Measurements from ENCODE around the gene CLPSL2.

DNA sequence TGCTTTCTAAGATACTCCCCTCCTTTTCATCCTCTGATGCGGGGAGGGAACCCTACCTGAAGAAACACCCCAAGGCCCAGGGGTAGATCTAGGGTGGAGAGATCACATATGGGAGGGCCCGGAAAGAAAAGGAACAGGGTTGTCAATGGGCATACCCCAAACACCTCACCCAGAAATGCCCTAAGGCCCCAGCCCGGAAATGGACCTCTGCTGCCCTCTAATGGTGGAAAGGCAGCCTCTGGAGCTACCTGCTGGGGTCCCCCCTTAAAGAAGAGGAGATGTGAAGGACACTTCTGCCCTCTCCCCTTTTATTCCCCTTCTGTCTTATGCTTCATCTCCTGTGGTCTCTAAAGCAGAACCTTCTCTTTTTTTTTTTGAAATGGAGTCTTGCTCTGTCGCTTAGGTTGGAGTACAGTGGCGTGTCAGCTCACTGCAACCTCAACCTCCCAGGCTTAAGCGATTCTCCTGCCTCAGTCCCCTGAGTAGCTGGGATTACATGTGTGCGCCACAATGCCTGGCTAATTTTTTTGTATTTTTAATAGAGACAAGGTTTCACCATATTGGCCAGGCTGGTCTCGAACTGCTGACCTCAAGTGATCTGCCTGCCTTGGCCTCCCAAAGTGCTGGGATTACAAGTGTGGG, 40.0 kb upstream of the CLPSL2 start:
- no peak for TF ChIP-seq ELF4 (IDR thresholded peaks at IDR 0.05)
- TF ChIP-seq LEF1 (IDR thresholded peaks at IDR 0.05; ENCODE audit: borderline replicate concordance) = no peak
- no peak for TF ChIP-seq BHLHE40 (IDR thresholded peaks at IDR 0.05; ENCODE audit: borderline replicate concordance)
- no peak for TF ChIP-seq NFRKB (IDR thresholded peaks at IDR 0.05)
- no peak for TF ChIP-seq SUZ12 (IDR thresholded peaks at IDR 0.05)
- TF ChIP-seq SP1 (IDR thresholded peaks at IDR 0.05) = no peak
- no peak for TF ChIP-seq TARDBP (IDR thresholded peaks at IDR 0.05)
- no peak for TF ChIP-seq FOXK2 (IDR thresholded peaks at IDR 0.05)
- TF ChIP-seq ARNT (IDR thresholded peaks at IDR 0.05) = no peak
- TF ChIP-seq FOXM1 (IDR thresholded peaks at IDR 0.05; ENCODE audit: borderline replicate concordance) = no peak
- TF ChIP-seq FOXA1 (IDR thresholded peaks at IDR 0.05) = no peak
- TF ChIP-seq ZNF384 (IDR thresholded peaks at IDR 0.05) = no peak

All from HEK293T (cell line).